22Rv1 (cell line): ENCODE results near the gene TGM5.
"Not testable (repeated sequence)": the region's sequence is repeated elsewhere in the genome, so short reads cannot be mapped to it uniquely, and the experiment has no call there.

ENCODE experiments used
- H3K27ac ChIP-seq: fragments of 450-650 bp; 2 replicates; pipeline ENCODE4 v1.5.1; 2017
- CTCF ChIP-seq: fragments of 450-650 bp; IDR thresholded peaks from 2 replicates; pipeline ENCODE4 v1.5.1; 2017; ENCODE audit warnings: mild to moderate bottlenecking
- ZFX ChIP-seq: fragments of 450-650 bp; IDR thresholded peaks from 2 replicates; pipeline ENCODE4 v1.6.1; 2017; ENCODE audit warnings: antibody characterized with exemption, borderline replicate concordance

Gene TGM5

GRCh38 chr15:43198992-43199391 is 67.7 kb downstream of the TGM5 start:
- no peak overlapping the region for H3K27ac ChIP-seq
- TF ChIP-seq ZFX (no peak), CTCF (no peak)

DNA sequence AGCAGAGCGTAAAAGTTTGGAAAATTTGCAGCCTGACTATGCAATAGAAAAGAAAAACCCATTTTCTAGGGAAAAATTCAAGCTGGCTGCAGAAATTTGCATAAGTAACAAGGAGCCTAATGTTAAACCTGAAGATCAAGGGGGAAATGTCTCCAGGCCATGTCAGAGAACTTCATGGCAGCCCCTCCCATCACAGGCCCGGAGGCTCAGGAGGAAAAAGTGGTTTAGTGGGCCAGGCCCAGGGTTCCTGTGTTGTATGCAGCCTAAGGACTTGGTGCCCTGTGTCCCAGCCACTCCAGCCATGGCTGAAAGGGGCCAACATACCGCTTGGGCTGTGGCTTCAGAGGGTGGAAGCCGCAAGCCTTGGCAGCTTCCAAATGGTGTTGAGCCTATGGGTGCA is 68.2 kb downstream of the TGM5 start:
- not testable (repeated sequence) for H3K27ac ChIP-seq

DNA sequence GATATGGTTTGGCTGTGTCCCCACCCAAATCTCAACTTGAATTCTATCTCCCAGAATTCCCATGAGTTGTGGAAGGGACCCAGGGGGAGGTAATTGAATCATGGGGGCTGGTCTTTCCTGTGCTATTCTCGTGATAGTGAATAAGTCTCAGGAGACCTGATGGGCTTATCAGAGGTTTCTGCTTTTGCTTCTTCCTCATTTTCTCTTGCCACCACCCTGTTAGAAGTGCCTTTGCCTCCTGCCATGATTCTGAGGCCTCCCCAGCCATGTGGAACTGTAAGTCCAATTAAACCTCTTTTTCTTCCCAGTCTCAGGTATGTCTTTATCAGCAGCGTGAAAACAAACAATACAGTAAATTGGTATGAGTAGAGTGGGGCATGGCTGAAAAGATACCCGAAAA is 69.0 kb downstream of the TGM5 start:
- not testable (repeated sequence) for H3K27ac ChIP-seq

- TF ChIP-seq ZFX, result no peak
- no peak for TF ChIP-seq CTCF
- no peak overlapping the region for H3K27ac ChIP-seq
Measured at GRCh38 chr15:43196760-43197548, 69.8 kb downstream of the TGM5 start.

DNA sequence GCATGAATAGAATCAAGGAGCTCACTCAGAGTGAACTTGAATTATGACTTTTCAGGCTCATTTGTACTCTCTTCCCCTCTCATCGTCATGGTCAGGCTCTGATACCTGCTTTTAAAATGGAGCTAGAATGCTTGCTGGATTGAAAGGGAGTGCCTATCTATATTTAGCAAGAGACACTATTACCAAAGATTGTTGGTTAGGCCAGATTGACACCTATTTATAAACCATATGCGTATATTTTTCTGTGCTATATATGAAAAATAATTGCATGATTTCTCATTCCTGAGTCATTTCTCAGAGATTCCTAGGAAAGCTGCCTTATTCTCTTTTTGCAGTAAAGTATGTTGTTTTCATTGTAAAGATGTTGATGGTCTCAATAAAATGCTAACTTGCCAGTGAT is 71.9 kb downstream of the TGM5 start:
- no peak for TF ChIP-seq ZFX
- no peak for TF ChIP-seq CTCF
- no peak overlapping the region for H3K27ac ChIP-seq

DNA sequence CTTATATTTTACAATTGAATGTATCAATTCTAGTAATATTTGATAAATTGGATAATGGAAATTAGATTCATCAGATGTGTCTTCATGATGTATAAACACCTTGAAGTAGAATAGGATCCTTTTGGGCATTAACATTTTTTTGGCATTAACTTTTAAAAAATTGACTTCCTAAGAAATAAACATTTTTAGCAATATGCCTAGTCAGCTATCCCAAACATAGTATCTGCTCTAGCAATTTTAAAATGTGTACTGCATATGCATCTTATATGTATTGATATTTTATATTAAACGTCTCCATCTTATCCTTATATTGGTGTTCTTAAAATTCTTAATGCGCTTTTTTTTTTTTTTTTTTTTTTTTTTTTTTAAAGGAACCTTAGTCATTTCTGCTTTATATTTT is 73.0 kb downstream of the TGM5 start:
- no peak overlapping the region for H3K27ac ChIP-seq
- TF ChIP-seq CTCF, result no peak
- no peak for TF ChIP-seq ZFX

GRCh38 chr15:43190178-43190577 is 76.5 kb downstream of the TGM5 start:
- H3K27ac ChIP-seq, result no peak overlapping the region
- TF ChIP-seq CTCF (no peak), ZFX (no peak)

- TF ChIP-seq CTCF (no peak), ZFX (no peak)
- no peak overlapping the region for H3K27ac ChIP-seq
Measured at GRCh38 chr15:43189296-43189695, 77.4 kb downstream of the TGM5 start.
